Kidney (tissue), 14 donors: Measurements from ENCODE around the gene ZNF775. TPM values are rescaled to one million over a fixed set of nuclear protein-coding genes. Genes with fewer than 3 reads are reported as not detected.

Experiments
- DNase-seq, 5 donors: peaks; one replicate each; pipeline ENCODE4 v3.0.0-alpha.2; 2013 to 2020
- FAIRE-seq: peaks from 2 replicates; lab custom pipeline; 2012; peaks lifted over from hg19 to GRCh38; lab: Jason Lieb, UNC
- H3K27ac ChIP-seq, 2 donors: one replicate each; pipeline ENCODE4 v1.7.0; 2013; ENCODE audit warnings: low read depth in 2 of 2, low read length in 2 of 2, inconsistent platforms in 1 of 2
- H3K27me3 ChIP-seq: one replicate; pipeline ENCODE4 v1.7.1; 2013; ENCODE audit warnings: low read length, inconsistent platforms; ENCODE audit not compliant: control insufficient read depth, insufficient read depth
- H3K36me3 ChIP-seq, 3 donors: one replicate each; pipeline versions ENCODE4 v1.7.0 to v1.7.1; 2013; ENCODE audit warnings: low read length in 3 of 3, control low read depth in 1 of 3, inconsistent platforms in 1 of 3; ENCODE audit not compliant: insufficient read depth in 3 of 3, control insufficient read depth in 2 of 3
- H3K4me1 ChIP-seq, 3 donors: one replicate each; pipeline versions ENCODE4 v1.7.0 to v1.7.1; 2013; ENCODE audit warnings: low read length in 3 of 3, inconsistent platforms in 1 of 3, low read depth in 1 of 3; ENCODE audit not compliant: control insufficient read depth in 2 of 3, insufficient read depth in 2 of 3
- H3K4me3 ChIP-seq, 3 donors: one replicate each; pipeline versions ENCODE4 v1.7.0 to v1.8.1; 2013; ENCODE audit warnings: low read length in 3 of 3, control low read depth in 1 of 3, inconsistent platforms in 1 of 3
- H3K9ac ChIP-seq, 3 donors: one replicate each; pipeline versions ENCODE4 v1.7.0 to v1.7.1; 2013; ENCODE audit warnings: low read length in 3 of 3, control low read depth in 1 of 3, inconsistent platforms in 1 of 3
- H3K9me3 ChIP-seq, 3 donors: one replicate each; pipeline versions ENCODE4 v1.7.0 to v1.7.1; 2013; ENCODE audit warnings: low read length in 3 of 3, control low read depth in 1 of 3, inconsistent platforms in 1 of 3; ENCODE audit not compliant: control insufficient read depth in 2 of 3, insufficient read depth in 1 of 3
- intact Hi-C: fragments of 100-400 bp; cut with DNase I; formaldehyde crosslinking; loops from one replicate; pipeline ENCODE4 v1.11.1; 2022
- polyA plus RNA-seq: library from polyadenylated mRNA; stranded (reverse); fragments of 350-450 nt; fragmentation: Illumina TruSeq; extraction: RNeasy Lipid Tissue Mini Kit (QIAGEN cat#74804); gene quantifications from one replicate; pipeline ENCODE4 v1.2.3, GENCODE V29; 2014; ENCODE audit warnings: low read depth, low replicate concordance; ENCODE audit not compliant: insufficient read depth
- total RNA-seq: library from RNA; stranded (reverse); fragmentation: NEBNext Ultra II Directional; extraction: Animal tissue kit (Norgen Biotek cat#: 25700); gene quantifications from one replicate; pipeline ENCODE4 v1.2.1, GENCODE V29; 2021
- TF ChIP-seq, protein P1 (sequence below): IDR thresholded peaks from 3 replicates; pipeline ENCODE4 v1.5.1; 2012; ENCODE audit warnings: mild to moderate bottlenecking, moderate library complexity, borderline replicate concordance; ENCODE audit not compliant: insufficient read depth; ENCODE audit errors: extremely low read depth
- donor health status: control.
- donor health status: control.
- donor health status: control.
- donor health status: control.
- donor health status: control.
- donor health status: DM: yes; HTN: yes; CAD: no.
- donor health status: Normal renal cell carcinoma (clear cell type).

Gene ZNF775
- total and polyA plus RNA-seq, 2 donors from 2014 or later, result 3.7 to 5.2 TPM

DNA sequence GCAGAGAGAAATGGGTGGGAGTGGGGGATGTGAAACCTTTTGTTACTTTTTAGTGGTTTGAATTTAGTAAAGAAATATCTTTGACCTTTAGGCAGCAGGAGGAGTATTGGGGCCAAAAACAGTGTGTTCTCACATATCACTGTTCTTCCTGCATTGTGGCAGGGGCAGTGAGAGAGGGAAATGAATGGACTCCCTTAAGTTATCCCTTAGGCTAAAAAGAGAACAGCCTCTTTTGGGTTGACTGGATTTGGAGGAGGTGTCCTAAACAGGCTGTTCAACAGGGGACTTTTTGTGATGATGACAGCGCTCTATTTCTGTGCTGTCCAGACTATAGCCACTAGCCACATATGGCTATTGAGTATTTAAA, 22.3 kb downstream of the ZNF775 start:
- no peak overlapping the region for H3K9ac ChIP-seq
- FAIRE-seq (no peak), DNase-seq (no peak)
- no peak overlapping the region for H3K27ac ChIP-seq
- no peaks in the 10 kb centered on the region for H3K27me3 ChIP-seq
- H3K36me3 ChIP-seq, result no peaks in the 10 kb centered on the region
- peaks cover 3 to 18% (median 16%) of the 10 kb centered on the region in 3 donors for H3K4me1 ChIP-seq
- intact Hi-C loops, result no loop called here
- no peaks in the 10 kb centered on the region for H3K9me3 ChIP-seq
- no peak overlapping the region for H3K4me3 ChIP-seq
- TF ChIP-seq, protein P1, sequence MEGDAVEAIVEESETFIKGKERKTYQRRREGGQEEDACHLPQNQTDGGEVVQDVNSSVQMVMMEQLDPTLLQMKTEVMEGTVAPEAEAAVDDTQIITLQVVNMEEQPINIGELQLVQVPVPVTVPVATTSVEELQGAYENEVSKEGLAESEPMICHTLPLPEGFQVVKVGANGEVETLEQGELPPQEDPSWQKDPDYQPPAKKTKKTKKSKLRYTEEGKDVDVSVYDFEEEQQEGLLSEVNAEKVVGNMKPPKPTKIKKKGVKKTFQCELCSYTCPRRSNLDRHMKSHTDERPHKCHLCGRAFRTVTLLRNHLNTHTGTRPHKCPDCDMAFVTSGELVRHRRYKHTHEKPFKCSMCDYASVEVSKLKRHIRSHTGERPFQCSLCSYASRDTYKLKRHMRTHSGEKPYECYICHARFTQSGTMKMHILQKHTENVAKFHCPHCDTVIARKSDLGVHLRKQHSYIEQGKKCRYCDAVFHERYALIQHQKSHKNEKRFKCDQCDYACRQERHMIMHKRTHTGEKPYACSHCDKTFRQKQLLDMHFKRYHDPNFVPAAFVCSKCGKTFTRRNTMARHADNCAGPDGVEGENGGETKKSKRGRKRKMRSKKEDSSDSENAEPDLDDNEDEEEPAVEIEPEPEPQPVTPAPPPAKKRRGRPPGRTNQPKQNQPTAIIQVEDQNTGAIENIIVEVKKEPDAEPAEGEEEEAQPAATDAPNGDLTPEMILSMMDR, result no peak

DNA sequence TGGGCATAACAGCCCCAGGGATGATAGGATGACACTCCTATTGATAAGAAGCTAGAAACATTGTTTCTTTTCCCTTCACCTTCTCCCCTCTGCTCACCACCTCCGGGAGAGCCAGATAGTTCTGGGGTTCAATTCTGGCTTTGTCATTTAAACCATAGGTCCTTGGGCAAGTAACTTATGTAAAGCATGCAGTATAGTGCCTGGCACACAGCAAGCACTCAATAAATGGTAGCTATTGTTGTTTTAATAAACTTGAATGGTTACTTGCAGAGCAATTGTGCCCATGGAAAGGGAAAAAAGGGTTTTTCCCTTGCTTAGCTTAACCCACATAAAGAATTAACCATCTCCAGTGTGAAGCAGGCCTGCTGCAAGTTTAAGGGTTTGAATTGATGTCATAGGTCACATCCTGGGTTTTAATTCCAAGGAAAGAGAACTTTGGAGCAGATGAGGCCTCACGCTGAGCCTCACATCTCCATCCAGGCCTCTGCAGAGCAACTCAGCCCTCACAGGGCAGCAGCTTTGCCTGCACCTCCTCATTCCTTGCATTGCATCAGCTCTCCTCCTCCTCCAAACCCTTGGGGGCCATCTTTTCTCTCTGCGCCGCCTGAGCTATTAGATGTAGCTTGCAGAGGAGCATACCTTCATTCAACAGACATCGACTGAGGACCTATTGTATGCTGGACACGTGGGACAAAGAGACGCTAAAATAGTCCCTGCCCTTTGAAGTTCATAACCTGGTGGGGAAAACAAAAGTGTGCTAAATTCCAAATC, 22.9 kb downstream of the ZNF775 start:
- Histone ChIP-seq H3K36me3 (no peaks in the 10 kb centered on the region), H3K4me1 (peaks cover 5 to 23% (median 21%) of the 10 kb centered on the region in 3 donors), H3K27me3 (no peaks in the 10 kb centered on the region), H3K27ac (no peak overlapping the region), H3K9ac (no peak overlapping the region), H3K9me3 (no peaks in the 10 kb centered on the region), H3K4me3 (no peak overlapping the region)
- DNase-seq (peak in 1 of 5 donors; percentile 31), FAIRE-seq (no peak)
- TF ChIP-seq, protein P1, result no peak
- intact Hi-C loops, result no loop called here

- Histone ChIP-seq H3K4me3 (no peak overlapping the region), H3K9me3 (no peaks in the 10 kb centered on the region), H3K4me1 (peaks cover 5 to 25% (median 24%) of the 10 kb centered on the region in 3 donors), H3K27me3 (no peaks in the 10 kb centered on the region), H3K27ac (no peak overlapping the region), H3K9ac (no peak overlapping the region), H3K36me3 (no peaks in the 10 kb centered on the region)
- FAIRE-seq (no peak), DNase-seq (peak in 2 of 5 donors; percentile 43 to 56)
- intact Hi-C loops, result no loop called here
- TF ChIP-seq, protein P1, result no peak
These were observed 23.7 kb downstream of the ZNF775 start for GRCh38 chr7:150402671-150403321.
